ENCODE measurements around the gene BCKDK.

The BCKDK gene

GRCh38 chr16:31073970-31074813 lies 34.0 kb upstream of the BCKDK start, which contains the start of the genes ZNF646 and ZNF668 (continued):
- TF ChIP-seq PRDM10 (tag by site-specific recombination; IDR thresholded peaks at IDR 0.05) (peak; percentile 26), OVOL3 (tag by site-specific recombination; IDR thresholded peaks at IDR 0.05) (no peak), ZNF626 (tag by site-specific recombination; IDR thresholded peaks at IDR 0.05) (no peak), ZNF571 (tag by site-specific recombination; IDR thresholded peaks at IDR 0.05) (no peak), ZBTB44 (tag by site-specific recombination; IDR thresholded peaks at IDR 0.05) (peak; percentile 75), PRDM1 (tag by site-specific recombination; IDR thresholded peaks at IDR 0.05) (no peak), KLF16 (tag by site-specific recombination; IDR thresholded peaks at IDR 0.05) (peak; percentile 90), GFI1B (tag by site-specific recombination; IDR thresholded peaks at IDR 0.05) (no peak; the same call in 1 of the 2 replicates), KLF1 (tag by site-specific recombination; IDR thresholded peaks at IDR 0.05) (peak; percentile 53), ZNF707 (tag by site-specific recombination; IDR thresholded peaks at IDR 0.05) (no peak), TSHZ1 (tag by site-specific recombination; IDR thresholded peaks at IDR 0.05; ENCODE audit: borderline replicate concordance) (no peak), KLF9 (tag by site-specific recombination; IDR thresholded peaks at IDR 0.05; ENCODE audit: low read depth) (peak; percentile 87), ZNF785 (tag by site-specific recombination; IDR thresholded peaks at IDR 0.05) (no peak; the same call in 1 of the 2 replicates), PRDM4 (tag by site-specific recombination; IDR thresholded peaks at IDR 0.05) (no peak), ZNF292 (tag by site-specific recombination; IDR thresholded peaks at IDR 0.05; ENCODE audit: borderline replicate concordance, low read depth) (no peak), KLF8 (tag by site-specific recombination; IDR thresholded peaks at IDR 0.05) (peak; percentile 83), MYNN (tag by site-specific recombination; IDR thresholded peaks at IDR 0.05; ENCODE audit: borderline replicate concordance) (no peak), ZNF513 (tag by site-specific recombination; IDR thresholded peaks at IDR 0.05) (no peak), ZNF629 (tag by site-specific recombination; IDR thresholded peaks at IDR 0.05) (peak; percentile 93), ZNF280D (tag by site-specific recombination; IDR thresholded peaks at IDR 0.05) (no peak)

Measured in HEK293 (cell line).